A549 (cell line): ENCODE data around the gene SEMA3B. TPM values are rescaled to one million over a fixed set of nuclear protein-coding genes. Genes with fewer than 3 reads are reported as not detected.

Experiments used
- ATAC-seq, 2 experiments: fragments of 200-7000 bp in 1 of 2; fragments of >200 bp in 1 of 2; cut with Nextera tagmentation in 1 of 2; cut with Tn5 transposase in 1 of 2; 3 replicates each; pipeline versions ENCODE4 v1.8.0 to v1.9.1; 2018 to 2020; ENCODE audit warnings: mild to moderate bottlenecking in 1 of 2, moderate library complexity in 1 of 2
- CTCF ChIA-PET: fragments of 300-600 bp; sonication (Branson Sonifier 250); formaldehyde crosslinking; extraction: SDS; loops from one replicate; lab custom pipeline; 2021; ENCODE audit warnings: antibody characterized with exemption, inconsistent platforms; lab: Yijun Ruan, JAX
- POLR2A ChIA-PET: fragments of 350-600 bp; formaldehyde crosslinking; extraction: SDS; loops from one replicate; lab custom pipeline; 2021; ENCODE audit warnings: antibody characterized with exemption, inconsistent platforms; lab: Yijun Ruan, JAX
- DNase-seq, 2 experiments: peaks; one replicate each; pipeline versions ENCODE4 v3.0.0 to v3.0.0-alpha.2; 2011 to 2016; ENCODE audit warnings: low read depth in 1 of 2, low spot score in 1 of 2
- FAIRE-seq: peaks from 2 replicates; lab custom pipeline; 2011; peaks lifted over from hg19 to GRCh38; lab: Jason Lieb, UNC
- H3K27ac ChIP-seq, 2 experiments: fragments of >200 bp; sonication (Bioruptor Twin); formaldehyde crosslinking; 3 replicates each; pipeline ENCODE4 v1.5.1; 2016 to 2017
- H3K4me1 ChIP-seq: fragments of >200 bp; sonication (Bioruptor Twin); formaldehyde crosslinking; 3 replicates; pipeline ENCODE4 v1.6.1; 2016
- H3K4me2 ChIP-seq: fragments of >200 bp; sonication (Bioruptor Twin); formaldehyde crosslinking; 3 replicates; pipeline ENCODE4 v1.6.1; 2016
- H3K4me3 ChIP-seq: fragments of >200 bp; sonication (Bioruptor Twin); formaldehyde crosslinking; 3 replicates; pipeline ENCODE4 v1.5.1; 2016
- H3K9me3 ChIP-seq: fragments of >200 bp; sonication (Bioruptor Twin); formaldehyde crosslinking; 3 replicates; pipeline ENCODE4 v1.6.1; 2016
- BHLHE40 ChIP-seq: IDR thresholded peaks from 2 replicates; pipeline ENCODE4 v1.6.1; 2012; ENCODE audit warnings: low read depth, low read length, inconsistent platforms
- CBX2 ChIP-seq: fragments of 200-600 bp; sonication (generic); IDR thresholded peaks from 2 replicates; pipeline ENCODE4 v1.6.1; 2016; ENCODE audit warnings: low read depth, mild to moderate bottlenecking, borderline replicate concordance
- CHD2 ChIP-seq: fragments of 150-350 bp; IDR thresholded peaks from 2 replicates; pipeline ENCODE4 v1.6.1; 2014; ENCODE audit warnings: low read length; ENCODE audit not compliant: partially characterized antibody
- EHF ChIP-seq: fragments of 250-450 bp; sonication (Bioruptor Pico); IDR thresholded peaks from 2 replicates; pipeline ENCODE4 v1.5.0; 2020; ENCODE audit warnings: mild to moderate bottlenecking
- EP300 ChIP-seq, 2 experiments: fragments of >200 bp; sonication (Bioruptor Twin); formaldehyde crosslinking; IDR thresholded peaks; 2 replicates in 1 of 2; 3 replicates in 1 of 2; pipeline ENCODE4 v1.6.1; 2016 to 2017
- FOSL2 ChIP-seq, 2 experiments: fragments of 450-650 bp in 1 of 2; fragments of >200 bp in 1 of 2; sonication (Bioruptor Twin) in 1 of 2; formaldehyde crosslinking; IDR thresholded peaks; 2 replicates each; pipeline versions ENCODE4 v1.5.0 to v1.6.1; 2016 to 2020; ENCODE audit warnings: mild to moderate bottlenecking in 1 of 2, moderate library complexity in 1 of 2
- FOXS1 ChIP-seq: fragments of 250-450 bp; sonication (Bioruptor Pico); IDR thresholded peaks from 2 replicates; pipeline ENCODE4 v1.5.0; 2020; ENCODE audit warnings: mild to moderate bottlenecking, moderate library complexity
- HEYL ChIP-seq: fragments of 250-450 bp; sonication (Bioruptor Pico); IDR thresholded peaks from 2 replicates; pipeline ENCODE4 v1.8.0; 2021; ENCODE audit warnings: mild to moderate bottlenecking, moderate library complexity
- HMGXB4 ChIP-seq: fragments of 250-450 bp; sonication (Bioruptor Pico); IDR thresholded peaks from 2 replicates; pipeline ENCODE4 v1.5.0; 2021; ENCODE audit warnings: mild to moderate bottlenecking, moderate library complexity, borderline replicate concordance
- HOXA7 ChIP-seq: fragments of 250-450 bp; sonication (Bioruptor Pico); IDR thresholded peaks from 2 replicates; pipeline ENCODE4 v1.5.0; 2020; ENCODE audit warnings: mild to moderate bottlenecking, moderate library complexity
- HOXB13 ChIP-seq: fragments of 250-450 bp; sonication (Bioruptor Pico); IDR thresholded peaks from 2 replicates; pipeline ENCODE4 v1.5.0; 2020; ENCODE audit warnings: low read depth, mild to moderate bottlenecking, moderate library complexity
- NR3C1 ChIP-seq: fragments of >200 bp; sonication (Bioruptor Twin); formaldehyde crosslinking; IDR thresholded peaks from 3 replicates; pipeline ENCODE4 v1.6.1; 2017
- PHF8 ChIP-seq: fragments of 200-600 bp; sonication (generic); IDR thresholded peaks from 2 replicates; pipeline ENCODE4 v1.6.1; 2016; ENCODE audit warnings: low read depth, mild to moderate bottlenecking, antibody characterized with exemption, moderate library complexity, borderline replicate concordance
- RCOR1 ChIP-seq: fragments of 150-350 bp; IDR thresholded peaks from 2 replicates; pipeline ENCODE4 v1.6.1; 2014; ENCODE audit warnings: antibody characterized with exemption, low read length, low read depth
- RFX5 ChIP-seq: fragments of 450-650 bp; IDR thresholded peaks from 2 replicates; pipeline ENCODE4 v1.7.1; 2014; ENCODE audit warnings: antibody characterized with exemption, mild to moderate bottlenecking, moderate library complexity
- SREBF2 ChIP-seq: fragments of 450-650 bp; IDR thresholded peaks from 2 replicates; pipeline ENCODE4 v1.6.1; 2014; ENCODE audit warnings: mild to moderate bottlenecking, moderate library complexity
- USF2 ChIP-seq: fragments of 450-650 bp; IDR thresholded peaks from 2 replicates; pipeline ENCODE4 v1.6.1; 2014; ENCODE audit warnings: antibody characterized with exemption
- ZC3H11A ChIP-seq: fragments of 450-650 bp; IDR thresholded peaks from 2 replicates; pipeline ENCODE4 v1.6.1; 2014; ENCODE audit warnings: antibody characterized with exemption, mild to moderate bottlenecking
- ZFP36 ChIP-seq: fragments of 450-650 bp; IDR thresholded peaks from 2 replicates; pipeline ENCODE4 v1.6.1; 2014; ENCODE audit warnings: borderline replicate concordance; ENCODE audit not compliant: partially characterized antibody
- WGBS: methylation state at CpG from one replicate; pipeline ENCODE4 v1.1.6; 2017; ENCODE audit errors: missing lambda C conversion rate; 5-methylcytosine and 5-hydroxymethylcytosine counted together
- polyA plus RNA-seq, 4 experiments: library from polyadenylated mRNA; depleted of rRNA in 3 of 4; stranded (reverse); fragments of >200 nt; fragmentation: RNase III in 1 of 4; extraction: RNeasy Plus Mini Kit Qiagen cat#74134 plus additional on column Dnase treatment in 1 of 4; gene quantifications; 2 replicates in 3 of 4; 3 replicates in 1 of 4; pipeline ENCODE4 v1.2.3, GENCODE V29; 2011 to 2017
- TF ChIP-seq, protein P1 (sequence below): IDR thresholded peaks from 2 replicates; pipeline ENCODE4 v1.6.1; 2012
- TF ChIP-seq, protein P2 (sequence below): fragments of 200-600 bp; sonication (generic); IDR thresholded peaks from 2 replicates; pipeline ENCODE4 v1.6.1; 2016; ENCODE audit warnings: antibody characterized with exemption, mild to moderate bottlenecking, moderate library complexity

SEMA3B gene
- polyA plus RNA-seq, 2 of the 4 experiments (the other 2 are of a cell fraction), result 6.5 to 7.4 TPM

DNA sequence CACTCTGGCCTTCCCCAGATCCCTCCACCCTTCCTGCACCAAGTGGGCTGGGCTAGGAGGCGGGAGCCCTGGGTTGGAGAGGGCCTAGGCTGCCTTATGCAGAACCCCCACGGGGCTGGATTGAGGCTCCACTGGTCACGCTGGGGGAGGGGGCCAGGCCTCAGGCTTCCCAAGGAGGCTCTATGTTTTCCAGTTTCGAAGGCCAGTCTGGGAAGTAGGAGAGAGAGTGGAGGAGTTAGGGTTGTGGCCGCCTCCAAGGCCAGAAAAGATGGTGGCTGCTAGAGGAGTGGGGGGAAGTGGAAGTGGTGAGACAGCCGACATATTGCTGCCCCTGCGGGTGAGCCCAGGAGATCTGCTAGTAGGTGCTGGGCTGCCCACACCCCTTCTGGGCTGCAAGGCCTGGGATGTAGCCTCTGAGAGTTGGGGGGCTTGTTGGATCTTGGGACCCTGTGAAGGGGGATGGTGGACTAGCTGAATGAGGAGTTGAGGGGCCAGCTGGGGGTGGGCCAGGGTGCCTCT lies 31.8 kb upstream of the SEMA3B start:
- DNase-seq, result no peak
- TF ChIP-seq HEYL (CRISPR knock-in tag) (no peak), RFX5 (no peak), BHLHE40 (no peak), EP300 (IDR thresholded peaks at IDR 0.05) (no peak), HMGXB4 (CRISPR knock-in tag) (no peak), EHF (CRISPR knock-in tag) (no peak), PHF8 (no peak), FOSL2 (IDR thresholded peaks at IDR 0.05) (no peak), FOSL2 (CRISPR knock-in tag; IDR thresholded peaks at IDR 0.05) (no peak), FOXS1 (CRISPR knock-in tag) (no peak), USF2 (no peak)
- Histone ChIP-seq H3K4me2 (peak overlapping the region; percentile 99), H3K9me3 (no peaks in the 10 kb centered on the region), H3K27ac (peak overlapping the region; percentile 76 to 91; a peak in 4 of 6 replicates), H3K4me3 (peak overlapping the region; percentile 69), H3K4me1 (peaks cover 30% of the 10 kb centered on the region)
- ChIA-PET POLR2A (interaction anchor here (0.7 kb wide), 1 partner anchor 9 kb away, joined by 3 read pairs; no protein-coding TSS in a partner anchor), CTCF (interaction anchor here (0.6 to 16.1 kb wide), 6 partner anchors 10 to 188 kb away, joined by 3 to 219 read pairs (median 8); no protein-coding TSS in a partner anchor)
- no peak for FAIRE-seq
- ATAC-seq, result no peak
- WGBS, result 81% methylated on average over 5 of the region's 7 CpGs

DNA sequence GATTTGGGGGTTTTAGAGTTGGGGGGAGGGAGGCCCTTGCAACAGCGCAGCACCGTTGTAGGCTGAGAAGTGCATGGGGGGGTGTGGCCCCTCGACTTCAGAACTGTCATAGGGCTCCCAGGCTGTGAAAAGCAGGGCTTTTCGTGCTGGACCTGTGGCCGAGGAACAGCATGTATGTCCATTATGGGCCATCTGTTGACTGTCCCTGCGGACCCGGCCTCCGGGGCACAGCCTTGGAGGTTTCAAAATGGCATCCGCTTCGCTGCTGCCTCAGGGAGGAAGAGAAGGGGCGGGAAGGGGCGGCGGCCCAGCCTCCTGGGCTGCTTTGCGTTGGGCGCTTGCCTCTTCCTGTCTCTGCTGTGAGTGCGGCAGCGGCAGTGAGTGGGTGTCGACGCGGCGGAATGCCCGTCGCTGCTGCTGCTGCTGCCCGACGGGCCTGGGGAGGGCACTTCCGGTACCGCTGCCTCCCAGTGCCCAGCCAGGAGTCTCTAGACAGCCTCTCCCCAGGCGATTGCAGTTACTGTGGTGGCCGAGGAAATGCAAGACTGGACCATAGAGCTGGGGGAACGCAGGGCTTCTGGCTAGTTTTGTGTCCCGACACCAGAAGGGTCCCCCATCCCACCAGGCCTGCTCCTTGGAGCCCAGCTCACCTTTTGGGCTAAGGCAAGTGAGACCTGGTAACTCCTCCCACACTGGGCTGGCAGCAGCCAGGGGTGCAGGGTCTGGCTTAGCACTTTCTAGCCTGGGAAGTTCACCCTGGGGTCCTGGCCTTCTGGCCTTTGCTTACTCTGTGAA lies 31.0 kb upstream of the SEMA3B start:
- 96% methylated on average over 30 of the region's 31 CpGs for WGBS
- H3K4me3 ChIP-seq, result no peak overlapping the region
- CTCF ChIA-PET, result interaction anchor here (0.6 to 16.1 kb wide), 5 partner anchors 11 to 187 kb away, joined by 3 to 219 read pairs (median 12); no protein-coding TSS in a partner anchor
- H3K9me3 ChIP-seq, result no peaks in the 10 kb centered on the region
- H3K27ac ChIP-seq, result peak overlapping the region in 1 of 2 experiments; percentile 52; a peak in 3 of 6 replicates
- H3K4me1 ChIP-seq, result peaks cover 30% of the 10 kb centered on the region
- POLR2A ChIA-PET, result no interaction called here
- H3K4me2 ChIP-seq, result peak overlapping the region; percentile 99
- FAIRE-seq (no peak), DNase-seq (no peak), ATAC-seq (no peak)
- TF ChIP-seq ZFP36 (no peak), CBX2 (no peak), HMGXB4 (CRISPR knock-in tag) (no peak), HOXB13 (CRISPR knock-in tag) (no peak)

- Histone ChIP-seq H3K4me2 (peak overlapping the region; percentile 99), H3K4me3 (no peak overlapping the region), H3K4me1 (peaks cover 30% of the 10 kb centered on the region), H3K27ac (peak overlapping the region in 1 of 2 experiments; percentile 52; a peak in 3 of 6 replicates), H3K9me3 (no peaks in the 10 kb centered on the region)
- ChIA-PET POLR2A (no interaction called here), CTCF (interaction anchor here (7.8 to 16.1 kb wide), 2 partner anchors 11 to 13 kb away, joined by 55 to 219 read pairs; no protein-coding TSS in a partner anchor)
- DNase-seq (peak in 1 of 2 experiments; percentile 41), ATAC-seq (no peak), FAIRE-seq (no peak)
- 24% methylated on average over 4 of the region's 7 CpGs for WGBS
- no peak for TF ChIP-seq SREBF2
- TF ChIP-seq, protein P1, sequence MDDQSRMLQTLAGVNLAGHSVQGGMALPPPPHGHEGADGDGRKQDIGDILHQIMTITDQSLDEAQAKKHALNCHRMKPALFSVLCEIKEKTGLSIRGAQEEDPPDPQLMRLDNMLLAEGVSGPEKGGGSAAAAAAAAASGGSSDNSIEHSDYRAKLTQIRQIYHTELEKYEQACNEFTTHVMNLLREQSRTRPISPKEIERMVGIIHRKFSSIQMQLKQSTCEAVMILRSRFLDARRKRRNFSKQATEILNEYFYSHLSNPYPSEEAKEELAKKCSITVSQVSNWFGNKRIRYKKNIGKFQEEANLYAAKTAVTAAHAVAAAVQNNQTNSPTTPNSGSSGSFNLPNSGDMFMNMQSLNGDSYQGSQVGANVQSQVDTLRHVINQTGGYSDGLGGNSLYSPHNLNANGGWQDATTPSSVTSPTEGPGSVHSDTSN, result no peak
- no peak for TF ChIP-seq HOXA7 (CRISPR knock-in tag)
- TF ChIP-seq, protein P2, sequence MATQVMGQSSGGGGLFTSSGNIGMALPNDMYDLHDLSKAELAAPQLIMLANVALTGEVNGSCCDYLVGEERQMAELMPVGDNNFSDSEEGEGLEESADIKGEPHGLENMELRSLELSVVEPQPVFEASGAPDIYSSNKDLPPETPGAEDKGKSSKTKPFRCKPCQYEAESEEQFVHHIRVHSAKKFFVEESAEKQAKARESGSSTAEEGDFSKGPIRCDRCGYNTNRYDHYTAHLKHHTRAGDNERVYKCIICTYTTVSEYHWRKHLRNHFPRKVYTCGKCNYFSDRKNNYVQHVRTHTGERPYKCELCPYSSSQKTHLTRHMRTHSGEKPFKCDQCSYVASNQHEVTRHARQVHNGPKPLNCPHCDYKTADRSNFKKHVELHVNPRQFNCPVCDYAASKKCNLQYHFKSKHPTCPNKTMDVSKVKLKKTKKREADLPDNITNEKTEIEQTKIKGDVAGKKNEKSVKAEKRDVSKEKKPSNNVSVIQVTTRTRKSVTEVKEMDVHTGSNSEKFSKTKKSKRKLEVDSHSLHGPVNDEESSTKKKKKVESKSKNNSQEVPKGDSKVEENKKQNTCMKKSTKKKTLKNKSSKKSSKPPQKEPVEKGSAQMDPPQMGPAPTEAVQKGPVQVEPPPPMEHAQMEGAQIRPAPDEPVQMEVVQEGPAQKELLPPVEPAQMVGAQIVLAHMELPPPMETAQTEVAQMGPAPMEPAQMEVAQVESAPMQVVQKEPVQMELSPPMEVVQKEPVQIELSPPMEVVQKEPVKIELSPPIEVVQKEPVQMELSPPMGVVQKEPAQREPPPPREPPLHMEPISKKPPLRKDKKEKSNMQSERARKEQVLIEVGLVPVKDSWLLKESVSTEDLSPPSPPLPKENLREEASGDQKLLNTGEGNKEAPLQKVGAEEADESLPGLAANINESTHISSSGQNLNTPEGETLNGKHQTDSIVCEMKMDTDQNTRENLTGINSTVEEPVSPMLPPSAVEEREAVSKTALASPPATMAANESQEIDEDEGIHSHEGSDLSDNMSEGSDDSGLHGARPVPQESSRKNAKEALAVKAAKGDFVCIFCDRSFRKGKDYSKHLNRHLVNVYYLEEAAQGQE, result no peak
- no peak for TF ChIP-seq RCOR1
- no peak for TF ChIP-seq CHD2
- TF ChIP-seq HEYL (CRISPR knock-in tag), result no peak
- TF ChIP-seq ZC3H11A, result no peak
- no peak for TF ChIP-seq RFX5
- no peak for TF ChIP-seq NR3C1
These were observed 30.4 kb upstream of the SEMA3B start for GRCh38 chr3:50238549-50239026.
